ENCODE results near the gene SYT3. TPM values are rescaled to one million over a fixed set of nuclear protein-coding genes. Genes with fewer than 3 reads are reported as not detected.

SYT3 gene
- total and polyA plus RNA-seq, 2 of the 8 experiments (the other 6 are each of a cell fraction or from before 2014, with no cell fraction given) = 6.7 to 17.3 TPM

DNA sequence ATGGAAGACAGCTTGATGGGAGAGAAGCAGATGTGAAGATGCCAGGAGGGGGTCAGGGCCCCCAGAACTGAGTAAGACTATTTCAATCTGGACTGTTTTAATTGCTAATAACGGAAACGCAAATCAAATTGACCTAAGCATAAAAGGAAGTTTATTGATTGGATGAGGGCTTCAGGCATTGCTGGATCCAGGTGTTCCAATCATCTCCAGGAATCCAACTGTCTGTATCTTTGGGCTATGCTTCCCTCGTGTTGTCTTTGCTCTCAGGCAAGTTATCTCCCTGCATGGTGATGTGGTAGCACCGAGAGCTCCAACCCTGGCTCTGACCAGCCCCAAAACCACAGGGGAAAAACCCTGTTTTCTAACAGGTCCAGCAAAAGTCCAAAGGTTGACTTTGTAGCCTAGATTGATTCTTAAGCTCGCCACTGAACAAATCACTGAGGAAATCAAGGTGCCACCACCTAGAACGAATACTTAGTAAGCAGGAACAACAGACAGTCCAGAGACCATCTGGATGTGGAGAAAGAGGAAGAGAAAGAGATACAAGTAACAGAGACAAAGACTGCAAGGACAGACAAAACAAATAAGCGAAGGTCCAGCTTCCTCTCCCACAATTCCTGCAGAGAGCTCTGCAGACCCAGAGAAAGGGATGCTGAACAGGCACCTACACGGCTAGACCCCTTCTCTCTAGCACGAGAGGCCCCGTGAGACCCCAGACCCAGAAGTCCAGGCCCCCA is 8.4 kb upstream of the SYT3 start (continued):
- TF ChIP-seq USF2 (IDR thresholded peaks at IDR 0.05; ENCODE audit: low read length) = no peak
- TF ChIP-seq SIN3A (conservative IDR thresholded peaks at IDR 0.05 in 1 of 2, IDR thresholded peaks at IDR 0.05 in 1 of 2; ENCODE audit: low read depth in 1 of 2, low read length in 2 of 2) = no peak
- no peak for TF ChIP-seq EZH2 (IDR thresholded peaks at IDR 0.05; ENCODE audit: low read depth, low read length, severe bottlenecking)
- no peak for TF ChIP-seq SP2 (IDR thresholded peaks at IDR 0.05; ENCODE audit: low read length)
- TF ChIP-seq CTBP2 (IDR thresholded peaks at IDR 0.05; ENCODE audit: borderline replicate concordance, insufficient read depth, insufficient read length, low read length) = no peak

All from H1 (cell line).